ENCODE measurements around the gene FANCD2OS. TPM values are rescaled to one million over a fixed set of nuclear protein-coding genes. Genes with fewer than 3 reads are reported as not detected.

The FANCD2OS gene, protein sequence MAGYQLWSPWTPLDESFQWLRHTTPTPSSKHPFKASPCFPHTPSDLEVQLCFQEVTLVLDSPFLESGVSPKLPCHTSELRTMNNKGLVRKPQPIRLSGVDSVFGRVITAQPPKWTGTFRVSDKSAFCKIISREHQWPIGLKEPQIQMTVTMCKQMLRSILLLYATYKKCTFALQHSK
- total RNA-seq (2022; extraction: Qiagen RNA extraction; ENCODE audit: low read depth), result not detected in 5 replicates

DNA sequence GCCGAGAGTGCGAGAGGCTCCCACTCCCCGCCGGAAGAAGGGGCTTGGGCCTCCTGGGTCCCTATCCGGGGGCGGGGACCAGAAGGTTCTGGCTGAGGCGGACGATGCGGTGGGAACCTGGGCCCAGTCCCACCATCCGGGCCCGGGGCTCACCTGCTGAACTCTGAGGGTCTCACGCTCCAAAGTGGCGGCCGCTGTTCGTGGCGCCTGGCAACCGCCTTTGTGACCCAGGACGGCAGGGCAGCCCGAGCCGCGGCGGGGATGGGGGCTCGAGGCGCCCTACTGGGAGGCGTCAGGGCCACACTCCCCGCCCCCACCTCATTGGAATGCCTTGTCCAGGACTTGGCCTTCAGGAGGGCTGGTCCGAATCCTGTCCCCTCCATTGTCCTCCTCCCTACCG lies at the start of gene FANCD2OS:
FANCD2OS (minus strand) TSS at position 165 of the 400 bp plus-strand sequence. CDS start 3,481 bp downstream, outside the sequence.

DNA sequence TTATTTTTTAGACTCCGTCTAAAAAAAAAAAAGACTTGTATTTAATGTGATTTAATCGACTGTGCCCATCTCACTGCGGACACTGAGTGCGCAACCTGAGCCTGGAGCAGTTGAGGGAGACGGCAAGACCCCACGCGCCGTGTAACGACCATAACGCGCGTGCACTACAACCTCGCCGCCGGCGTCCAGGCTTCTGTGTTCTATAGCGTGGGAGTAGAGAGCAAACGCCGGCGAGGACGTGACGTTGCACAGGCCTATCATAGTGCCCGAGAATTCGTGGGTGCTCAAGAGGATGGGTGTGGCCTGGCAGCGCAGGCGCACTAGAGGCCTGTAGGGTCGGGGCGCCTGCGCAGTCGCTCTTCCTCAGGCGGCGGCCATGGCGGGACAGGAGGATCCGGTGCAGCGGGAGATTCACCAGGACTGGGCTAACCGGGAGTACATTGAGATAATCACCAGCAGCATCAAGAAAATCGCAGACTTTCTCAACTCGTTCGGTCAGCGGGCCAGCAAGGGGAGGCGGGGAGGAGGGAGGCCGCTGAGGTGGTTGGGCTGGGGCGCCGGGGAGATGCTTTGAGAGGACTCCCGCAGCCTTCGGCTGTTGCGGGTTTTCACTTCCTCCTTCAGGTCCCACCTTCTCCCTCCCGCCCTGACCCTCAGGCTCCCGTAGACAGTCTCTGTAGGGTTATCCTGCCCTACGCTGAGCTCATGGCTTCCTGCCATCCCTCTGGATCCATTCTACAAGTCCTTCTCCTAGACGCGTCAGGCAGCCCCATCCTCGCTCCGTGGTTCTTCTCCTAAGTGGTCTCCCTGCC lies 7.5 kb upstream of the FANCD2OS start, which contains the start of gene BRK1:
BRK1 (plus strand) TSS at position 350 of the 812 bp plus-strand sequence; CDS start at position 377, 27 bp downstream.

Other genes with a start within 250 kb of the FANCD2OS start
- 35.1 to 45.7 TPM (median 37.0 TPM) in 5 replicates for gene CIDEC, start 228.0 kb downstream of the FANCD2OS start, total RNA-seq (2022; extraction: Qiagen RNA extraction; ENCODE audit: low read depth)
- 80.7 to 106 TPM (median 91.1 TPM) in 5 replicates for gene JAGN1, start 217.6 kb downstream of the FANCD2OS start, total RNA-seq (2022; extraction: Qiagen RNA extraction; ENCODE audit: low read depth)
- gene IL17RE, start 205.4 kb downstream of the FANCD2OS start, total RNA-seq (2022; extraction: Qiagen RNA extraction; ENCODE audit: low read depth), result 1.1 to 2.4 TPM (median 2.2 TPM) in 5 replicates
- gene IL17RC, start 191.2 kb downstream of the FANCD2OS start, total RNA-seq (2022; extraction: Qiagen RNA extraction; ENCODE audit: low read depth), result 27.9 to 29.8 TPM (median 28.7 TPM) in 5 replicates
- 12.0 to 13.4 TPM (median 13.0 TPM) in 5 replicates for gene CRELD1, start 174.4 kb downstream of the FANCD2OS start, total RNA-seq (2022; extraction: Qiagen RNA extraction; ENCODE audit: low read depth)
- gene PRRT3, start 155.8 kb downstream of the FANCD2OS start, total RNA-seq (2022; extraction: Qiagen RNA extraction; ENCODE audit: low read depth), result 1.1 to 1.8 TPM (median 1.7 TPM) in 5 replicates
- 114 to 145 TPM (median 124 TPM) in 5 replicates for gene EMC3, start 121.4 kb downstream of the FANCD2OS start, total RNA-seq (2022; extraction: Qiagen RNA extraction; ENCODE audit: low read depth)
- gene FANCD2, start 81.8 kb downstream of the FANCD2OS start, total RNA-seq (2022; extraction: Qiagen RNA extraction; ENCODE audit: low read depth), result 16.8 to 18.7 TPM (median 18.0 TPM) in 5 replicates
- gene BRK1, start 7.4 kb upstream of the FANCD2OS start, total RNA-seq (2022; extraction: Qiagen RNA extraction; ENCODE audit: low read depth), result 169 to 183 TPM (median 175 TPM) in 5 replicates
- gene VHL, start 33.5 kb upstream of the FANCD2OS start, total RNA-seq (2022; extraction: Qiagen RNA extraction; ENCODE audit: low read depth), result 26.5 to 35.8 TPM (median 32.9 TPM) in 5 replicates
- gene IRAK2, start 56.7 kb upstream of the FANCD2OS start, total RNA-seq (2022; extraction: Qiagen RNA extraction; ENCODE audit: low read depth), result 21.8 to 25.8 TPM (median 23.2 TPM) in 5 replicates
- gene TATDN2, start 140.2 kb upstream of the FANCD2OS start, total RNA-seq (2022; extraction: Qiagen RNA extraction; ENCODE audit: low read depth), result 33.5 to 40.4 TPM (median 37.5 TPM) in 5 replicates
- gene GHRL, start 184.7 kb upstream of the FANCD2OS start, total RNA-seq (2022; extraction: Qiagen RNA extraction; ENCODE audit: low read depth), result not detected in 5 replicates
- 207 to 217 TPM (median 213 TPM) in 5 replicates for gene SEC13, start 212.9 kb upstream of the FANCD2OS start, total RNA-seq (2022; extraction: Qiagen RNA extraction; ENCODE audit: low read depth)

All from A549 treated with GW870086 at 1 μM for 4 hours (cell line).